Right atrium auricular region (tissue), 2 donors: Measurements from ENCODE around the gene USPL1. TPM values are rescaled to one million over a fixed set of nuclear protein-coding genes. Genes with fewer than 3 reads are reported as not detected.
"Not testable (repeated sequence)": the region's sequence is repeated elsewhere in the genome, so short reads cannot be mapped to it uniquely, and the experiment has no call there.

Source experiments
- DNase-seq: peaks from one replicate; pipeline ENCODE4 v3.0.0-alpha.2; 2019; ENCODE audit warnings: low spot score
- H3K27ac ChIP-seq, 2 donors: fragments of 200-600 bp; sonication (generic); 1 replicate in 1 of 2; 2 replicates in 1 of 2; pipeline ENCODE4 v1.5.1; 2016 to 2019
- H3K27me3 ChIP-seq, 2 donors: fragments of 200-600 bp; sonication (generic); one replicate each; pipeline versions ENCODE4 v1.5.1 to v1.6.0; 2017 to 2019
- H3K36me3 ChIP-seq: fragments of 200-600 bp; sonication (generic); one replicate; pipeline ENCODE4 v1.5.1; 2016
- H3K4me1 ChIP-seq, 2 donors: fragments of 200-600 bp; sonication (generic); one replicate each; pipeline versions ENCODE4 v1.5.1 to v1.6.0; 2017 to 2019
- H3K4me3 ChIP-seq, 2 donors: fragments of 200-600 bp; sonication (generic); 1 replicate in 1 of 2; 2 replicates in 1 of 2; pipeline ENCODE4 v1.5.1; 2017 to 2019; ENCODE audit warnings: mild to moderate bottlenecking in 1 of 2, moderate library complexity in 1 of 2
- H3K9me3 ChIP-seq, 2 donors: fragments of 200-600 bp; sonication (generic); one replicate each; pipeline ENCODE4 v1.5.1; 2019
- total RNA-seq, 2 donors: library from RNA; depleted of rRNA; stranded (reverse); fragments of >200 nt; gene quantifications; one replicate each; pipeline ENCODE4 v1.1.0, GENCODE V29; 2016
- TF ChIP-seq, protein P1 (sequence below), 2 donors: fragments of 200-600 bp; sonication (generic); IDR thresholded peaks; one replicate each; pipeline ENCODE4 v1.5.1; 2019; ENCODE audit warnings: antibody characterized with exemption in 2 of 2

The USPL1 gene
- total RNA-seq, 2 donors from 2014 or later = 13.5 to 15.8 TPM

DNA sequence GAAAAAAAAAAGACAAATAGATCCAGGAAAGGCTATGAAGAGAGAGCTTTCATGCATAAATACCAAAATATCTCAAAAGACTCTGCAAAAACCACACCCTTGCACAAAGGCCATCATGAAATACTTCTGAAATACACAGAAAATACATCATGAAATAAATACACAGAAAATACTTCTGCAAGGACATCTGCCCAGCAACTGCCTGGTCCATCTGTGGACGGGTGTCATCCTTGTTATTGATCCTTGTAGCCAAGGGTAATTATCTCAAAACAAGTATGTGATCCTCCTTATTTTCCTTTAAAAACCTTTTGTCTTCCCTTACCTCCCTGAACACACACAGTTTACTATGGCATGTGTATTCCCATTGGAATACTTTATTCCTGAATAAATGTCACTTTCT lies 6.9 kb downstream of the USPL1 start:
- TF ChIP-seq, protein P1, sequence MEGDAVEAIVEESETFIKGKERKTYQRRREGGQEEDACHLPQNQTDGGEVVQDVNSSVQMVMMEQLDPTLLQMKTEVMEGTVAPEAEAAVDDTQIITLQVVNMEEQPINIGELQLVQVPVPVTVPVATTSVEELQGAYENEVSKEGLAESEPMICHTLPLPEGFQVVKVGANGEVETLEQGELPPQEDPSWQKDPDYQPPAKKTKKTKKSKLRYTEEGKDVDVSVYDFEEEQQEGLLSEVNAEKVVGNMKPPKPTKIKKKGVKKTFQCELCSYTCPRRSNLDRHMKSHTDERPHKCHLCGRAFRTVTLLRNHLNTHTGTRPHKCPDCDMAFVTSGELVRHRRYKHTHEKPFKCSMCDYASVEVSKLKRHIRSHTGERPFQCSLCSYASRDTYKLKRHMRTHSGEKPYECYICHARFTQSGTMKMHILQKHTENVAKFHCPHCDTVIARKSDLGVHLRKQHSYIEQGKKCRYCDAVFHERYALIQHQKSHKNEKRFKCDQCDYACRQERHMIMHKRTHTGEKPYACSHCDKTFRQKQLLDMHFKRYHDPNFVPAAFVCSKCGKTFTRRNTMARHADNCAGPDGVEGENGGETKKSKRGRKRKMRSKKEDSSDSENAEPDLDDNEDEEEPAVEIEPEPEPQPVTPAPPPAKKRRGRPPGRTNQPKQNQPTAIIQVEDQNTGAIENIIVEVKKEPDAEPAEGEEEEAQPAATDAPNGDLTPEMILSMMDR (IDR thresholded peaks at IDR 0.05) = no peak
- Histone ChIP-seq H3K27ac (no peak overlapping the region), H3K4me3 (no peak overlapping the region), H3K36me3 (peaks cover 4% of the 10 kb centered on the region), H3K27me3 (no peaks in the 10 kb centered on the region), H3K4me1 (peaks cover 0 to 14% of the 10 kb centered on the region in 2 donors), H3K9me3 (no peaks in the 10 kb centered on the region)
- DNase-seq = no peak

DNA sequence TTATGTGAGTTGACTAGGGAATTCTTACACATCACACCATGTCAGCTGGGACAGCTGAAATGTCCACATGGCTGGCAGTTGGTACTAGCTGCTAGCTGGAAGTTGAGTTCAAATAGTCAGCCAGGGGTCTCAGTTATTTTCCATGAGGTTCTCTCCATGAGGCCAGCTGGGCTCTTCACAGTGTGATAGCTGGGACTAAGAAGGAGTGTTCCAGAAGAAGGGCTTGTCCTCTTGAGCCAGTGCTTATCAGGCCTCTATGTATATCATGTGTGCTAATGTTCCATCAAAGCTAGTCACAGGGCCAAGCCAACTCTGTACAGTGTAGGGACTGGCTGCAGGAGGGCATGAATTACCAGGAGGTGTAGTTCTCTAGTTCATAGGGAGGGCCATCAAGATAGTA lies 11.8 kb downstream of the USPL1 start:
- H3K27me3 ChIP-seq = no peaks in the 10 kb centered on the region
- peaks cover 23% of the 10 kb centered on the region for H3K36me3 ChIP-seq
- no peak for DNase-seq
- no peak overlapping the region for H3K27ac ChIP-seq
- H3K9me3 ChIP-seq = no peaks in the 10 kb centered on the region
- TF ChIP-seq, protein P1 (IDR thresholded peaks at IDR 0.05) = no peak
- H3K4me3 ChIP-seq = no peak overlapping the region
- peaks cover 0 to 10% of the 10 kb centered on the region in 2 donors for H3K4me1 ChIP-seq

DNA sequence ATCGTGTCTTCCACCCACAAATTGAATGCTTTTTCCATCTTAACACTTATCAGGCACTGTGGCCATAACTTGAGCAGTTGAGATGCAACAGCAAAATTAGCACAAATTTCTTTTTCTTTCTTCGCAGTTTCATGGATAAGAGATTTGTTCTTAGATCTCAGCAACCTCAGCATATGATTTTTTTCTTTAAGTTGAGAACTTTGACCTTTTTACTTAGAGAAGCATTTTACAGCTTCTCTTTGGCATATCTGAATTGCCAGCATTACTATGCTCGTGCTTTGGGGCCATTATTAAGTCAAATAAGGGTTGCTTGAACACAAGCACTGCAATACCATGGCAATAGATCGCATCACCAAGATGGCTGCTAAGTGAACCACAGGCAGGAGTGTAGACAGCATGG lies 16.1 kb downstream of the USPL1 start:
- Histone ChIP-seq H3K27me3 (no peaks in the 10 kb centered on the region), H3K4me1 (peaks cover 0 to 21% of the 10 kb centered on the region in 2 donors), H3K9me3 (no peaks in the 10 kb centered on the region), H3K36me3 (peaks cover 31% of the 10 kb centered on the region), H3K27ac (no peak overlapping the region), H3K4me3 (no peak overlapping the region)
- TF ChIP-seq, protein P1 (IDR thresholded peaks at IDR 0.05) = no peak
- no peak for DNase-seq

DNA sequence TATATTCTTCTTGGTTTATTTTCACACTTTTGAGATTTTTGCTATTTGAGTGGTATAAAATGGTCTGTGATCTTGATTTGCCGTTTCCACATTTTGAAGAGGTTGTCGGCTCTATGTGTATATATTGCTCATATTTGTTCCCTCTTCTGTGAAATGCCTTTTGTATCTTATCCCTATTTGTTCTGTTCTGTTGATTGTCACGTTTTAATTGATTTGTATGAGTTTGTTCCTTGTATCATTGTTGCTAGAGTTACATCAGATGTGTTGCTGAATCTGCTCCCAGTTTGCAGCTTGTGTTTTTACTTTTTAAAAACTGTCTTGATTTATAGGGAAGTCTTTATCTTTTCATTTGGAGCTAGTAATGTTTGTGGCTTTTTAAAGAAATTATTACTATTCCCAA lies 17.1 kb downstream of the USPL1 start:
- Histone ChIP-seq H3K27me3 (no peaks in the 10 kb centered on the region), H3K36me3 (peaks cover 31% of the 10 kb centered on the region), H3K9me3 (no peaks in the 10 kb centered on the region), H3K27ac (no peak overlapping the region), H3K4me3 (no peak overlapping the region), H3K4me1 (peaks cover 0 to 13% of the 10 kb centered on the region in 2 donors)
- DNase-seq = no peak
- TF ChIP-seq, protein P1 (IDR thresholded peaks at IDR 0.05) = no peak

- H3K9me3 ChIP-seq = no peaks in the 10 kb centered on the region
- H3K27me3 ChIP-seq = no peaks in the 10 kb centered on the region
- TF ChIP-seq, protein P1 (IDR thresholded peaks at IDR 0.05) = no peak
- H3K36me3 ChIP-seq = peaks cover 28% of the 10 kb centered on the region
- no peak for DNase-seq
- H3K27ac ChIP-seq = no peak overlapping the region
- H3K4me3 ChIP-seq = no peak overlapping the region
- H3K4me1 ChIP-seq = peaks cover 0 to 10% of the 10 kb centered on the region in 2 donors
Measured at GRCh38 chr13:30638301-30638700, 20.6 kb downstream of the USPL1 start.

DNA sequence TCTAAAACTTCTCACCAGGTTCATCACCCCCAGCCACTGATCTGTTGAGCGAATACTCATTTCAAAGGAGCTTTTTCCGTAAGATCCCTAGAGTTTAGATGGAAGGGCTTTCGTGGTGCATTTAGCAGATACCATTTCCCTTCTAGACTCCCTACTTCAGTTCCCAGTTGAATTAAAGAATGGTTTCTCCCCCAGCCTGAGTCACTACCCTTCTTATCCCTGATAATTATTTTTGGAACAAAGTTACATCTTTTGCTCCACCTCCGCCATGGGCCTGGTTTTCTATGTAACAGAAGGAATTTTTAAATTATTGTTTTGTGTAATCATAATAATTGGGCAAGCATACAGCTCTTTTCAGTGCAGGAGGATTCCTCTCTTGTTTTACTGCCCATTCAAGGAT lies 22.0 kb downstream of the USPL1 start:
- Histone ChIP-seq H3K4me1 (peaks cover 0 to 9% of the 10 kb centered on the region in 2 donors), H3K36me3 (peaks cover 42% of the 10 kb centered on the region), H3K4me3 (no peak overlapping the region), H3K27me3 (no peaks in the 10 kb centered on the region), H3K9me3 (no peaks in the 10 kb centered on the region), H3K27ac (no peak overlapping the region)
- TF ChIP-seq, protein P1 (IDR thresholded peaks at IDR 0.05) = no peak
- DNase-seq = no peak

DNA sequence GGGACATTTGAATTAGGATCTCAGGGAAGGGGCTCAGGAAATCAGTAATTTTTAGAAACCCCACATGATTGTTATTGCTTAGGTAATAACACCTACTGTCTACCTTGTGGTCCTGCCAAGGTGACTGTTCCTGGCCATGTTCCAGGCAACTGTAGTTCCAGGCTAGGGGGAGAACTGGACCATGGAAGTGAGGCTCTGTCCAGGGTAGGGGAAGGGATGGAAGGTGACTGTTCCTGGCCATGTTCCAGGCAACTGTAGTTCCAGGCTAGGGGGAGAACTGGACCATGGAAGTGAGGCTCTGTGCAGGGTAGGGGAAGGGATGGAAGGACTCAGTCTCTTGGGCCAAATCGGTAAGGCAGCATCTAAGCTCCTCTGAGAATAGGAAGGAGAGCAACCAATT lies 23.5 kb downstream of the USPL1 start:
- H3K9me3 ChIP-seq, H3K27ac ChIP-seq, H3K4me1 ChIP-seq, DNase-seq, H3K4me3 ChIP-seq, H3K27me3 ChIP-seq: not testable (repeated sequence)
- peaks cover 46% of the 10 kb centered on the region for H3K36me3 ChIP-seq
